ENCODE results near the gene CABP2.

The CABP2 gene

GRCh38 chr11:67507242-67507863, 15.9 kb downstream of the CABP2 start:
- no peak for DNase-seq

DNA sequence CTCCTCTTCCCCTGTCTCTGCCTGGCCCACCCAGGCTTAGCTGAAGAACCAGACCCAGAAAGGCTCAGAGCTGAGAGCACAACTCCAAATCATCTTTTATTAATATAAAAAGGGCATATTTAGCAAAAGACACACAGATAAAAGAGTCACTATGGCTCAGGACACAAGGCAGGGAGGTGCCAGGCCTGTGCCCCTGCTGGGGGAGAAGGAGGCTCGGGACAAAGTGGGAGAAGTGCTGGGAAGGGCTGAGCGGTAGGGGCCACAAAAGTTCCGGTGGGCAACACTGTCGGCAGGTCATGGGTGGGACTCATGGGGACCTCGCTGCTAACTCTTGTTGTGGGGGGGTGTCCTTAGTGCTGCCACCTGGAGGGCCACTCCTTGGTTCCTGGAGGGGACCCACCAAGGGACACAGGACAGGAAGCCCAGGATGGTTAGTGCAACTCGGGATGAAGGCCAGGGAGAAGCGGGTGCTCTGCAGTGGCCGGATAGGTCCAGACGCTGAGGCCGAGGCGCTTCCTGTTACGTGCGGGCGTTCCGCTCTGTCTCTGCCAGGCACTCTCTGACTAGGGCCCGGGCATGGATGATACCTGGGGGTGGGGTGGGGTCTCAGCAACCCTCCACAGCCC, 16.7 kb downstream of the CABP2 start:
- no peak for DNase-seq

DNA sequence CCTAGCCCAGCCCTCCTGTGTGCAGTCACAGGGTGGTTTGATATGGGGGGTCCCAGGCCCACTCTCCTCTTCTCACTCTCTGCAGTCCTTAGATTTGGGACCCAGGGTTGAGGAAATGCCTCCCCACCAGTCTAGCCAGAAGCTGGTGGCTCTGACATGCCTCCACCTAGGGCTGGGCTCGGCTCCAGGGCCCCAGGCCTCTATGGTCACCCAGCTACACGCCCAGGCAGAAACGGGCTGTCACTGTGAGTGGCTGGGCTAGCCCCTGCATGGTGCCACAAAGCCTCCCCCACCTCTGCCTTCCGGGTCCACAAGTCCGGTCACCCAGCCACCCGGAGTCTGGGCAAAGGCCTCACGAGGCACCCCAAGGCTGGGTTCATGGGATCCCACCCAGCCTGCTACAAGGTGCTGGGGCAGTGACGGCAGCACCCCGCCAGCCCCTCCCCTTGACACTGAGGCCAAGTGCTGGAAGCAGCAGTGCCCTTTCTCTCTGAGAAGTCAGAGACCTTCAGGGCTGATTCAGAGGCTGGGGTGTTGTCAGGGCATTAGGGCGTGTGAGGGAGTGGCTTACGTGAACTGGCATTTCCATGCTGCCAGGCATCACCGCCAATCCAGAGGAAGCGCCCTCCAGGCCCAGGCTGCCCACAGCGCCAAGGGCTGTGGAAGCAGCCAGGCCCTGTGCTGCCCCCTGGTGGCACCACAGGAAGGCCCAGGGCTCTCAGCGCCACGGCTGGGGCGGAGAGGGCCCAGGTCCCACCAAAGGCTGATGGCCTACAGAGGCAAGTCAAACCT, 17.4 kb downstream of the CABP2 start:
- peak; percentile 91 for DNase-seq

DNA sequence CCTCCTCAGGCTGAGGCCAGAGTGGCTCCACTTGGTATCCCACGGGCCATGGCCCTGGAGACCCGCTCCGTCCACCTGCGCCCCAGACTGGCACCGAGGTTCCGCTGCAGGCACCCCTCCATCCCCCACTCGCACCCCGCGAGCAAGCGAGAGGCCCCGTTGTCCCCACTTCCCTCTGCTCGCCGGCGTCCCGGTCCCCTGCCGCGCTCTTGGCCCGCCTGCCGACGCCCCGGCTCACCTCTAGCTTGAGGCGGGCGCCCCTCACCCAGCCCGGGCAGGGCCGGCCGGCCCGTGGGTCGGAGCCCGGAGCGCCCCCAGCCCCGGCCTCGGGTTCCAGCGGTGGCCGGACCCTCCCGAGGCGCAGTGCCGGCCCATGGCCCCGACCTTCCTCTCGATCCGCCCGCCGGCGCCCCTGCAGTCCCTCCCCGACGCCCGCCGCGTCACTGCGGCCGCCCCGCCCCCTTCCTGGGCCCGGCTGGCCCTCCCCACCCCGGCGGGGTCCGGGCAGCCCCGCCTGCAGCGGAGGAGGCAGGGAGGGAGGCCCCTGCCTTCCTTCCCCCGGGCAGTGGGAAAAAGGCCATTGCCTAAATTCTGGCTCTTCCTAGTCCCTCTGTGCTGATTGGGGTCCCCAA, 18.2 kb downstream of the CABP2 start, which contains the start of gene PITPNM1:
Gene PITPNM1, minus strand, starts transcription at position 414 of the 632 bp plus-strand sequence. CDS start 1,183 bp downstream, outside the sequence.
- peak; percentile 77 for DNase-seq

DNA sequence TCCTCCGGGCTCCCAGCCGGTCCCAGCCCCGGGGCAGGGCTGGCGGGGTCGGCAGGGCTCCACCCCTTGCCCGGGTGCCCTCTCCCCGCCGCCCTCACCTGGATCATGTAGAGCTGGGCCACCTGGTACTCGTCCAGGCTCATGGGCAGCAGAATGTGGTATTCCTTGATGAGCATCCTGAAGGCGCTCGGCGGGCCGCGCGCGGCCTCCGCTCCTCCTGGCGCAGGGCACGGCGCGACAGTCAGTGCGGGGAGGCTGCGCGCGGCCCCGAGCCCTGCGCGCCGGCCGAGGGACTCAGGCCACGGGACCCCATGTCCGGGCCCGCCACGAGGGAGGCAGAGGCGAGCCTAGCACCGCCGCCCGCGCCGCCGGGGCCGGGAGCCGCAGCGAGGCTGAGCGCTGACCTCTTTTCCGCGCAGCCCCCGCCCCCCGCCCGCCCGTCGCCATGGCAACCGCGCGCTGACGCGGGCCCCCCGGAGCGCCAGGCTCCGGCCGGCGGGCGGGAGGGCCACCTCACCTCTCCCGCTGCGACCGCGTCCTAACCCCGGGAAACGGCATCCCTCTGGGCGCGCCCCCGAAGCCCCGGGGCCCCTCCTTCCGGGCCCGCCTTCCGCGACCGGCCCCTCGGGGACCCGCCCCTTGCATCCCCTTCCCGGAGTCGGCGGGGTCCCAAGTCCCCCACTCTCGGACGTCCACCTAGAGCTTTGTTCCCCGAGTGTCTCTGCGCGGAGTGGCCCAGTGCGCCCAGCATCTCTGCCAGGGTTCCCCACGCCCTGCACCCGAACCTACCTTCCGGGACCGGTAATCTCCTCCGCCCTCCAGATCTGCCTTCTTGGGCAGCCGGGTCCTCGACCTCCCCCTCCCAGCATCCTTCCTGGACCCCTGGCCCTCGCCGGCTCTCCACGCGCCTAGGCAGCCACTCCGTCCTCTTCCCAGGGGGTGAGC, 19.0 kb downstream of the CABP2 start:
- DNase-seq, result no peak

DNA sequence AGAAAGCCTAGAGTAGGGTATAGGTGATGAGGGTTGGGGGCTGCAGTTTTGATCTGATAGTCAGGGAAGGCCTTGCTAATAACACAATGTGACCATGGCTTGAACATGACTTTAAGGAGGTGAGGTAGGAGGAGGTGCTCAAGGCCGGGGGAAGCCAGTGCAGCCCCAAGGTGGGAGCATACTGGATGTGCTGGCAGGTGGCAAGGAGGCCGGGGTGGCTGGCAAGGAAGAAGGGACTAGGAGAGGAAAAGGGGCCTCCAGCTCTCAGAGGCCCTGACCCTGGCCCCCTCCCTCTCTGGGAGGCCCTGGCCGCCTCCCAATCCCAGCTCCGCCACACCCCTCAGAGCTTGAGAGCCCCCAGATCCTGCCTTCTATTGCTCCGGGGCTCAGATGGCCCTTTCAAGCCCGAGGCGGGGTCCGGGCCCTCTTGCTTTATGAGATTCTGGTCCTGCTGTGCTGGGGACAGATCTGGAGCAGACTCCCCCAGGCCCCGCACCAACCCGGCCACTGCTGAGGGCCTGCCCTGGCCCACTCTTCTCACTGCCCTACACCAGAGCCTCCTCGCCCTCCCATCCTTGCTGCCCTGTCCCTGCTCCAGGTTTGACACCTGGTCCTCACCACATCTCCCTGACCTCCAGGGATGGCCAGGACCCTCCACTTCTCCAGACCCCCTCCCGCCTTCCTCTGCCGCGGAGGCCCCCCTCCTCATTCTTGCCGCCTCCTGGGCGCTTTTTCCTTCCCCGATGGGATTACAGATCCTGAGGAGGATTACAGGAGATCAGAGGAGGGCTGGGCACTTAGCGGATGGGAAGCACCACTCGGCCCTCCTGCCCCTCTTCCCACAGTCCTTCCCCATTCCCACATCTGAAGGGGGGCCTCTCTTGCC, 19.9 kb downstream of the CABP2 start:
- no peak for DNase-seq

GRCh38 chr11:67502328-67502979, 20.8 kb downstream of the CABP2 start:
- DNase-seq, result no peak

DNA sequence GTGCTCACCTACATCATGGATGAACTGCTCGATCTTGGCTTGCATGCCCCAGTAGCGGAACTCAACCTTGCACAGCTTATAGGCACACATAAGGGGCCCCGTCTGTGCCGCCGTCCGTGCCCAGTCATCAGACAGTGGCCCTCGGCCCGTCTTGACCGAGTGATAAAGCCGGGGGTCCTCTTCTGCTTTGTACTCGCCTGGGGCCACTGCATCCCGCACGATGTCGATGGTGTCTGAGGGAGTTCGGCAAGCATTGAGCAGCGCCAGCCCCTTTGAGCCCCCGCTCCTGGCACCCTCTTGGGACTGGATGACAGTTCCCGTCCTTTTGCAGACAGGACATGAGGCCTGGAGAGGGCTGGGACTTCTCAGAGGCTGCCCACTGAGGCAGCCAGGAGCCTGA, 21.4 kb downstream of the CABP2 start:
- no peak for DNase-seq

GRCh38 chr11:67500831-67501715, 22.2 kb downstream of the CABP2 start:
- DNase-seq, result no peak

DNA sequence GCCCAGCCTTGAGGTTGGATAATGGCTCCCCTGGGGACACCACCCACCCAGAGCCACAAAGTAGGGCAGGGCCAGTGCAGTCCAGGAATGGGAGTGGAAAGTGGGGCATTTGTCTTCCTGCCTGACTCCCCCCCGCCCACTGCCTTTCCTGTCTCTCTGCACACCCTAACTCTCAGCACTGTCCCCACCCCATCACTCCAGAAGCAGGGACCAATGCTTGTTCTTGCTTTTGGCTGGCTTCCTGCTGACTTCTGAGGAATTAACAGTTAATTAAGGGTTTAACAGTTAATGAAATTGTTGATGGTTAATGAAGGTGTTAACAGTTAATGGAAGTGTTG, 22.8 kb downstream of the CABP2 start:
- no peak for DNase-seq

- no peak for DNase-seq
Observed at GRCh38 chr11:67499808-67500483, 23.3 kb downstream of the CABP2 start.

- DNase-seq, result no peak
Observed at GRCh38 chr11:67498544-67498972, 24.7 kb downstream of the CABP2 start.

- DNase-seq, result no peak
Observed at GRCh38 chr11:67497656-67498291, 25.5 kb downstream of the CABP2 start.

- DNase-seq, result no peak
Observed at GRCh38 chr11:67496113-67496512, 27.1 kb downstream of the CABP2 start.

DNA sequence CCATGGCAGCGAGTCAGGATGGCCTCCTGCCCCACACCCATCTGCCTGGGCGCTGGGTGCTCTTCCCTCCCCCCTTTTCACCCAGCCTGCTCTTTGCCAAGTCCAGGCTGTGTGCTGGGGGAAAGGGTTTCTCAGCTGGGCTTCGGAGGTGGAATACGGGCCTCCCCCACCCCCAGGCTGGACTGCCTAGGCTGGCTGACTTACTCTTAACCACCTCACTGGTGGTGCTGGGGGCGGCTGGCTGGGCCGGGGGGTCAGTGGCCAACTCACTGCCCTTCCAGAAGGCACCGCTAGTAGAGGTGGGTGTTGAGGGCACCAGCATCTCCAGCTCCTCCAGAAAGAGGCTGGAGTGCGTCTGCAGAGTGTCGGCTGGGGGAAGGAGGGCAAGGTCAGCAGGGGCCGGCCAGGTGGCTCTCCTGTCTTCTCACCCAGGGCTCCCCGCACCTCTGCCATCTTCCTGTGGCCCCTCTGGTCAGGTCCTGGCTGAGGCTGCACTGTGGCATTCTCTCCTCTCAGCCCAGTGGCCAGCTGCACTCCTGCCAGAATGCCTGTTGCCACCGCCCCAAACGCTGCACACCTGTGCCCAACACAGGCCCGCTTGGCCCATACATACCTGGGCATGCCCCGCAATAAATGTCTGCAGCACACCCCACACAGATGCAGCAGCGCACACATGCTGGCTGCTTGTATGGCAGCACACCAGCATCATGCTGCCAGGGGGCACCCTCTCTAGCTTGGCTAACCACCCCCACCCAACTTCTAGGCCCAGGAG, 27.8 kb downstream of the CABP2 start:
- no peak for DNase-seq

DNA sequence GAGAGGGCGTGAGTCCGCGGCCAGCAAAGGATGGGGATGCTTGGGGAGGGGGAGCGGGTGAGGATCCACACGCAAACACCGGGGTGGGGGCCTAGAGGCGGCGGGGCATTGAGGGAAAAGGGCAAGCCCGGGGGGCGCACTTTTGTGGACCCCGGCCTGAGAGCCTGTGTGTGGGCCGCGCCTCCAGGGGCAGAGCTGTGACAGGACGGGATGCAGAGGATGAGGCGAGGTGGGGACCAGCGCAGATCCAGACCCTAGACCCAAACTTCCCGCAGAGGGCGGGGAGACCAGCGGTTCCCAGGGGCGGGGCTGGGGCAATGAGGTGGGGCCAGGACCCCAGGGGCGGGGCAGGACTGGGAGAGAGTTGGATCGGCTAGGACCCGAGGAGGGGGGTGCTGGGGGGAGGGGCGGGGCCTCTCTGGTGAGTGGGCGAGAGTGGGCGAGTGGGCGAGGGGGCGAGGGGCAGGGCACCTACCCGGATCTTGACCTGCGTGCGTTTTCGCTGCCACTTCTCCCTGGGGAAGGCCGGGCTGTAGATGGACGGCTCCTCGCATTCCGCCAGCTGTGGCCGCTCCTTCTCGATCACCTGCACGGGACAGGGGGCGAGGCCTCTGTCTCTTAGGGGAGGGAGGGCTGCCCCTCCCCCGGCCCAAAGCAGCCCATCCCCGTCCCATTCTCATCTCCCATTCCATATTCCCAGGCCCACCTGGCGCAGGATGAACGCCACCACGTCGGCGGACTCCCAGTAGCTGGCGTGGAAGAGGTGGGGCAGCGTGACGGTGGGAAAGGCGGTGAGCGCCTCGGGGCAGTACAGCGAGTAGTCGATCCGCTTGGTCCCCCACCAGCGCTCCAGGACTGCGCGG, 28.6 kb downstream of the CABP2 start:
- no peak for DNase-seq

Measured in stimulated activated CD4-positive, alpha-beta T cell treated with anti-CD3 and anti-CD28 coated beads, Interleukin-4, amount 100 ng/mL, for 1 hour (primary cell).